ENCODE measurements around the gene SEC24D. TPM values are rescaled to one million over a fixed set of nuclear protein-coding genes. Genes with fewer than 3 reads are reported as not detected.

Gene SEC24D
- total RNA-seq, 1 experiment from 2014 or later, result 61.5 TPM

- Histone ChIP-seq H2BK20ac (ENCODE audit: low read depth, low read length, poor library complexity, severe bottlenecking) (no peak overlapping the region), H3K4me1 (ENCODE audit: insufficient read depth, low read length) (0 out of 2 replicates have a peak, but pooled peaks cover 3% of the 10 kb centered on the region), H3K14ac (ENCODE audit: insufficient read depth, low read length) (no peak overlapping the region), H3K4me2 (ENCODE audit: insufficient read depth, insufficient read length, low read length) (no peak overlapping the region), H4K91ac (ENCODE audit: insufficient read length, low read depth, low read length) (no peak overlapping the region), H2AFZ (ENCODE audit: low read length) (no peak overlapping the region), H2AK5ac (ENCODE audit: insufficient read length, low read length) (no peak overlapping the region), H3K4ac (ENCODE audit: low read depth, low read length) (no peak overlapping the region), H3K79me2 (ENCODE audit: insufficient read depth, low read length) (peaks cover 7% of the 10 kb centered on the region; the same call in 1 of the 2 replicates), H3K23me2 (ENCODE audit: insufficient read length, low read depth, low read length, poor library complexity, severe bottlenecking) (no peaks in the 10 kb centered on the region), H3K18ac (ENCODE audit: insufficient read length, low read depth, low read length) (no peak overlapping the region), H4K5ac (ENCODE audit: insufficient read length, low read depth, low read length) (no peak overlapping the region), H2BK120ac (ENCODE audit: low read depth, low read length, poor library complexity, severe bottlenecking) (no peak overlapping the region), H3K79me1 (ENCODE audit: insufficient read depth, low read depth, low read length, poor library complexity, severe bottlenecking) (no peaks in the 10 kb centered on the region), H3K27ac (ENCODE audit: insufficient read length, low read depth, low read length) (no peak overlapping the region), H3K9ac (ENCODE audit: extremely low read depth, insufficient read length, low read length) (no peak overlapping the region), H3K23ac (ENCODE audit: insufficient read length, low read depth, low read length) (no peak overlapping the region), H3K56ac (ENCODE audit: insufficient read length, low read depth, low read length) (no peak overlapping the region), H2BK15ac (ENCODE audit: low read depth, low read length) (no peak overlapping the region), H2BK12ac (ENCODE audit: insufficient read length, low read depth, low read length) (no peak overlapping the region), H3K27me3 (ENCODE audit: insufficient read depth, low read length) (no peaks in the 10 kb centered on the region), H3K9me3 (ENCODE audit: control insufficient read depth, low read depth, low read length) (no peaks in the 10 kb centered on the region), H4K20me1 (ENCODE audit: control insufficient read depth, insufficient read depth, insufficient read length) (no peaks in the 10 kb centered on the region), H3T11ph (ENCODE audit: low read length) (no peak overlapping the region), H2BK5ac (ENCODE audit: insufficient read length, low read length) (no peak overlapping the region), H4K8ac (replicated peaks; ENCODE audit: insufficient read length, low read depth, low read length) (no peak overlapping the region)
- Mint-ChIP-seq H3K27ac (peak overlapping the region in 1 of 3 experiments; percentile 18; a peak in 2 of 7 replicates), H3K4me1 (peaks cover 15 to 16% of the 10 kb centered on the region in 2 experiments), H3K27me3 (ENCODE audit: low read depth) (no peaks in the 10 kb centered on the region; the same call in 1 of the 2 replicates), H3K9me3 (no peaks in the 10 kb centered on the region), H3K36me3 (ENCODE audit: insufficient read depth in 1 of 3, low read depth in 3 of 3) (peaks cover 3 to 8% (median 6%) of the 10 kb centered on the region in 3 experiments; a peak in 5 of 7 replicates), H3K4me3 (peak overlapping the region; percentile 2 to 42; a peak in 3 of 5 replicates)
- no peak for TF ChIP-seq CTCF (conservative IDR thresholded peaks at IDR 0.05)
- no CpG with 5 or more reads among the region's 2 CpGs for WGBS (ENCODE audit: extremely low coverage, insufficient read length, low lambda C conversion rate)
- DNase-seq, result peak; percentile 46
Observed at GRCh38 chr4:118683513-118683912, 152.4 kb downstream of the SEC24D start.
